GM12864 (cell line): Measurements from ENCODE around the gene LRBA.

ENCODE experiments used
- DNase-seq: peaks from one replicate; pipeline ENCODE4 v3.0.0-alpha.2; 2011; ENCODE audit warnings: low read depth
- H3K4me3 ChIP-seq: 2 replicates; pipeline ENCODE4 v1.5.1; 2011; ENCODE audit warnings: mild to moderate bottlenecking, low read depth, low read length, control low read depth
- TF ChIP-seq, protein P1 (sequence below): IDR thresholded peaks from 2 replicates; pipeline ENCODE4 v1.5.1; 2011; ENCODE audit warnings: low read depth, mild to moderate bottlenecking, moderate library complexity, low read length, control low read depth, inconsistent platforms; ENCODE audit errors: missing control alignments

LRBA gene

DNA sequence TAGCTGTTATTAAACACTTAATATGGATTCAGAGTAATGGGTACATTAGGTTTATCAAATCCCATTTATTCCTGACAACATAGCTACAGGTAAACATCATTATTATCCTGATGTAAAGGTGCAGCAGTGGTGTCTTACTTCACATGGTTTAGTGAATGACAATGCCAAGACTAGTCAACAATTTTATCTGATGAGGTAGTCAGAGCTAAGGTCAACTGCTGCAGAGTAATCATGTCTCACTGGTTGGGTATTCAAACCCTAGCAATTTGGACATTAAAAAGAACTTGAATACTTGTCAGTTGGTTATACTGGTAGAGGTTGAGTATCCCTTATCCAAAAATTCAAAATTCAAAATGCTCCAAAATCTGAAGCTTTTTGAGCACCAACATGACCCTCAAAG lies 315.5 kb downstream of the LRBA start:
- DNase-seq = no peak
- TF ChIP-seq, protein P1, sequence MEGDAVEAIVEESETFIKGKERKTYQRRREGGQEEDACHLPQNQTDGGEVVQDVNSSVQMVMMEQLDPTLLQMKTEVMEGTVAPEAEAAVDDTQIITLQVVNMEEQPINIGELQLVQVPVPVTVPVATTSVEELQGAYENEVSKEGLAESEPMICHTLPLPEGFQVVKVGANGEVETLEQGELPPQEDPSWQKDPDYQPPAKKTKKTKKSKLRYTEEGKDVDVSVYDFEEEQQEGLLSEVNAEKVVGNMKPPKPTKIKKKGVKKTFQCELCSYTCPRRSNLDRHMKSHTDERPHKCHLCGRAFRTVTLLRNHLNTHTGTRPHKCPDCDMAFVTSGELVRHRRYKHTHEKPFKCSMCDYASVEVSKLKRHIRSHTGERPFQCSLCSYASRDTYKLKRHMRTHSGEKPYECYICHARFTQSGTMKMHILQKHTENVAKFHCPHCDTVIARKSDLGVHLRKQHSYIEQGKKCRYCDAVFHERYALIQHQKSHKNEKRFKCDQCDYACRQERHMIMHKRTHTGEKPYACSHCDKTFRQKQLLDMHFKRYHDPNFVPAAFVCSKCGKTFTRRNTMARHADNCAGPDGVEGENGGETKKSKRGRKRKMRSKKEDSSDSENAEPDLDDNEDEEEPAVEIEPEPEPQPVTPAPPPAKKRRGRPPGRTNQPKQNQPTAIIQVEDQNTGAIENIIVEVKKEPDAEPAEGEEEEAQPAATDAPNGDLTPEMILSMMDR = no peak
- H3K4me3 ChIP-seq = no peak overlapping the region

DNA sequence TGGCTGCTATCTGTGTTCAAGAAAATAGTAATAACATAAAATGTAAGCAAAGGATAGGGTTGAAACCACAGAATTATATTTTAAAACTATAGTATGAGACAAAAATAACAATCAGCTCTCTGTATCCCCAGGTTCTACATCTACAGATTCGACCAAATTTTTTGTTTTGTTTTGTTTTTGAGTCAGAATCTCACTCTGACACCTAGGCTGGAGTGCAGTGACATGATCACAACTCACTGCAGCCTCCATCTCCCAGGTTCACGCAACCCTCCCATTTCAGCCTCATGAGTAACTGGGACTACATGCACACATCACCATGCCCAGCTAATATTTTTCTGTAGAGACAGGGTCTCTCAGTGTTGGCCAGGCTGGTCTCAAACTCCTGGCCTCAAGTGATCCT lies 319.9 kb downstream of the LRBA start:
- no peak for DNase-seq
- TF ChIP-seq, protein P1 = no peak
- no peak overlapping the region for H3K4me3 ChIP-seq

DNA sequence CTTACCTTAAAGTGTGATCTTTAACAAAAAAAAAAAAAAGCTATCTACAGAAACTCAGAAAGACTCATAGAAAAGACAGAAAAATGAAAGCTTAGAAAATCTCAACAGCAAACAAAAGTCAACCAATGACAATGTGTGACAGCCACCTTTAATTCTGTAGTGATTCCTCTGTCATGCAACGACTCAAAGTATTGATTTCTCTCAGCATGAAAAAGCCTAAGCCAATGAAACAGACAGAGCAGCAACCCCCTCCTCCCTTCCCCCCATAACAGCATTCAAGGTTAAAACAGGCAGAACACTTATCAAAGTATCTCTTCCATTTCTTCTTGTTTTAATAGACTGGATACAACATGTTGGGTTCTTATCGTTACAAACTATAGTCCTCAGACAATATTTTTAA lies 320.6 kb downstream of the LRBA start:
- TF ChIP-seq, protein P1 = no peak
- no peak for DNase-seq
- H3K4me3 ChIP-seq = no peak overlapping the region

DNA sequence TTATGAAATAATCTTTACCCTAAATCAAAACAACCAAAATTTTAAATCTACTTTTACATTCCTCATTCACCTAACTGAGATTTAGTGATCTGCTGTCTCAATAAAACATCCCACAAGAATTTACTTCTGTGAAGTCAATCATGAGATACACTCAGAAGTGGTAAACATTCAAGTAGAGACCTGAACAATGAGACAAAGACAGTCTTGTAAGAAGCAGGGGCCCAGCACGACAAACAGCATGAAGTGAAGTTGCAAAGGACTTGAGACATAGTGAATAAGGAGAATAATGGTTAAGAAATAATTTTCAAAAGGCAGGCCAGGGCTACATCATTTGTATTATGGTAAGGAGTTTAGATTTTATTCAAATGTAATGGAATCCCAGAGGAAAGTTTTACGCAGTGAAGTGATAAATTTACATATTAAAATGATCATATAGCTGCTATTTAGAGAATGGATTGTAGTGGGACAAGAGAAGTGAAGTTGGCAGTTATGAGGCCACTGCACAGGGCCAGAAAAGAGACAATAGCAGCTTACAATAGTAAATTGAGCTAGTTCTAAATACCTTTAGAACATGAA lies 331.2 kb downstream of the LRBA start:
- TF ChIP-seq, protein P1 = no peak
- no peak overlapping the region for H3K4me3 ChIP-seq
- no peak for DNase-seq

DNA sequence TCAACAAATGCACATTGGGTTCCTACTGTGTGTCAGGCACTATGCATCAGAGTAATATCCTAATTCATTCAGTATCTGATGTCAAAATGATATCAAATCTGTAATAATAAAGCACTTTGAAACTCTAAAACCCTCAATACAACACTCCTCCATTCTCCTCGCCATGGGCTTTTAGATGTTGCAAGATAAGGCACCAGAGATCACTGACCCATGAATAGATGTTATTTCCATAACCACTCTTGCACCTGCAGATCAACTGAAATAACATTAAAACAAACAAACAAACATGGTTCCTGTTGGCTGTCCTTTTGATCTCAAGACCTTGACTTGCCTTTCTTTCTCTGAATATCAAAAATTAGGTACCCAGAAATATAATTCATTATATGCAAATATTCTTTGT lies 333.0 kb downstream of the LRBA start:
- TF ChIP-seq, protein P1 = no peak
- H3K4me3 ChIP-seq = no peak overlapping the region
- no peak for DNase-seq

DNA sequence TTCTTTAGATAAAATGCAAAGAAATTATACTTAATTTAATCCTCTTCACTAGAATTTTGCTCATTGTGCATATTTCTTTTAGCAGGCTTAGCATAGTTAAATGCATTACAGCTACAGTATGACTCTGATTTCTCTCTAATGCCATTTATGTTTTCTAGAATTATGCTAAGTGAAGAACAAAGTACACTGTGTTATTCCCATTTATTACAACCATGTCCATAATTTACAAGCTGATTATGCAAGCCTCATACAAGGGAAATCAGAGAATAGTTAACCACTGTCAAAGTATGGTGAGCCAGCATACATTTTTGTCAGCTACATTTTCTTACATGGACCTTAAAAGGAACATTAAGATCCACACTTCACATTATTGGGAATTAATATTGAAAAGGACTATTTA lies 334.0 kb downstream of the LRBA start:
- TF ChIP-seq, protein P1 = no peak
- DNase-seq = no peak
- H3K4me3 ChIP-seq = no peak overlapping the region

DNA sequence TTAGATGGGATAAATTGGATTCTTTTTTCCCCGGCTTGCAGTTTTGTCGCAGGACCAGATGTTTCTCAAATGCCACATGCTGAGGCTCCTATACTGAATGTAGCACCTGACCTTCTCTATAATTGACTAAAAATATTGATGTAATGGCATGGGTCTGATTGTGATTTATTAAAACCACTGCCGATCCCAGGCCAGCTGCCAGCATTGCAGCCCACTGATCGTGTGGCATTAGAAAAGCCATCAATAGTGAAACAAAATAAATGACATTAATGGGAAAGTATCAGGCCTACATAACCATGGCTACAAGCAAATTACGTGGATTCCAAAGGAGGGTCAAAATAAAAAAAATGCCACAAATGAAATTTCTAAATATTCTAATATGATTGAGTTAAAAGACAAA lies 334.4 kb downstream of the LRBA start:
- no peak overlapping the region for H3K4me3 ChIP-seq
- DNase-seq = no peak
- TF ChIP-seq, protein P1 = no peak
